AG04449 (cell line): ENCODE measurements around the gene TAS2R7.
"Not testable (repeated sequence)": the region's sequence is repeated elsewhere in the genome, so short reads cannot be mapped to it uniquely, and the experiment has no call there.

ENCODE experiments used
- CTCF ChIA-PET: fragments of 350-600 bp; formaldehyde crosslinking; extraction: SDS; loops from one replicate; lab custom pipeline; 2021; ENCODE audit warnings: antibody characterized with exemption; lab: Yijun Ruan, JAX
- POLR2A ChIA-PET: fragments of 400-600, 350-600 bp; formaldehyde crosslinking; extraction: SDS; loops from one replicate; lab custom pipeline; 2020; ENCODE audit warnings: antibody characterized with exemption, inconsistent platforms; lab: Yijun Ruan, JAX
- DNase-seq: peaks from one replicate; pipeline ENCODE4 v3.0.0-alpha.2; 2010; ENCODE audit warnings: low read depth, low spot score
- H3K4me3 ChIP-seq: 2 replicates; pipeline ENCODE4 v1.5.1; 2011; ENCODE audit warnings: low read depth, mild to moderate bottlenecking, control low read depth, low read length
- TF ChIP-seq, protein P1 (sequence below): IDR thresholded peaks from one replicate; pipeline ENCODE4 v1.5.1; 2011; ENCODE audit warnings: mild to moderate bottlenecking, moderate library complexity, low read length, control low read depth, inconsistent platforms; ENCODE audit not compliant: insufficient read depth; ENCODE audit errors: missing control alignments

Gene TAS2R7

DNA sequence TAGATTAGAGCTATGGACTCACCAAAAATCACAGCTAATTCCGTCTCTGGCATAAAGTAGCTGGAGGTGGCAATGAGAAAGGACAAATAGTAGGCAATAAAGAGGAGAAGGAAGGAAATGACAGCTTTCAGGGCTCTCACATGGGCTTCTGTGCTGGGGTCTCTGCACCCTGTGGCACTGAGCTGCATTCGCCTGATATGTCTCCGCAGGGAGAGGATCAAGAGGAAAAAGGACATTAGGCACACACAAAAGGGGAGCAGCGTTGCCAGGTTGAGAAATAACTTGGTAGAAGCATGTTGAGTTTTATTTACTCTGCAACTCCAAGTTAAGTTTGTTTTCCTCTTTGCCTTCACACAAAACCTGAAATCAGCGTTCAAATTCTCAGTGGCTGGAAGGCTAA is 686 bp downstream of the TAS2R7 start:
- ChIA-PET POLR2A (no interaction called here), CTCF (no interaction called here)

DNA sequence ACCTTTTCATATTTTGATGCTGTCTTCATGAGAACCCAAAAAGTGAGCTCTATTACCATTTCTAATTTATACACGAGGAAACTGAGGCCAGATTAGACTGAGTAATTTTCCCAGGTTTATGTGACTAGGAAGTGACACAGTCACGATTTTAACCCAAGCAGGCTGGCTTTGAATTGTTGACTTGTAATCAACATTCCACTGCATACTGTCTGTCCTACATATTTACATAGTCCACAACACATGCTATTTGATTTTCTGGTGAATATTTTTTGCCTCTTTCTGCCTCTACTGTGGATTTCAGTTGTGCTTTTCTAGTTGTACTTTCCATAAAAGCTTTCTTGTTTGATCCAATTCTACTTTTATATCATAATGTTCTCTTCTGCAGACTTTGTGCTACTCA is 8.2 kb downstream of the TAS2R7 start:
- no peak overlapping the region for H3K4me3 ChIP-seq
- DNase-seq: no peak
- TF ChIP-seq, protein P1, sequence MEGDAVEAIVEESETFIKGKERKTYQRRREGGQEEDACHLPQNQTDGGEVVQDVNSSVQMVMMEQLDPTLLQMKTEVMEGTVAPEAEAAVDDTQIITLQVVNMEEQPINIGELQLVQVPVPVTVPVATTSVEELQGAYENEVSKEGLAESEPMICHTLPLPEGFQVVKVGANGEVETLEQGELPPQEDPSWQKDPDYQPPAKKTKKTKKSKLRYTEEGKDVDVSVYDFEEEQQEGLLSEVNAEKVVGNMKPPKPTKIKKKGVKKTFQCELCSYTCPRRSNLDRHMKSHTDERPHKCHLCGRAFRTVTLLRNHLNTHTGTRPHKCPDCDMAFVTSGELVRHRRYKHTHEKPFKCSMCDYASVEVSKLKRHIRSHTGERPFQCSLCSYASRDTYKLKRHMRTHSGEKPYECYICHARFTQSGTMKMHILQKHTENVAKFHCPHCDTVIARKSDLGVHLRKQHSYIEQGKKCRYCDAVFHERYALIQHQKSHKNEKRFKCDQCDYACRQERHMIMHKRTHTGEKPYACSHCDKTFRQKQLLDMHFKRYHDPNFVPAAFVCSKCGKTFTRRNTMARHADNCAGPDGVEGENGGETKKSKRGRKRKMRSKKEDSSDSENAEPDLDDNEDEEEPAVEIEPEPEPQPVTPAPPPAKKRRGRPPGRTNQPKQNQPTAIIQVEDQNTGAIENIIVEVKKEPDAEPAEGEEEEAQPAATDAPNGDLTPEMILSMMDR: no peak
- ChIA-PET CTCF (interaction anchor here (1.5 kb wide), 1 partner anchor 405 kb away, joined by 4 read pairs; no protein-coding TSS in a partner anchor), POLR2A (no interaction called here)

More for the DNA sequence above, 686 bp downstream of the TAS2R7 start:
- DNase-seq: no peak
- TF ChIP-seq, protein P1: no peak
- H3K4me3 ChIP-seq: no peak overlapping the region

DNA sequence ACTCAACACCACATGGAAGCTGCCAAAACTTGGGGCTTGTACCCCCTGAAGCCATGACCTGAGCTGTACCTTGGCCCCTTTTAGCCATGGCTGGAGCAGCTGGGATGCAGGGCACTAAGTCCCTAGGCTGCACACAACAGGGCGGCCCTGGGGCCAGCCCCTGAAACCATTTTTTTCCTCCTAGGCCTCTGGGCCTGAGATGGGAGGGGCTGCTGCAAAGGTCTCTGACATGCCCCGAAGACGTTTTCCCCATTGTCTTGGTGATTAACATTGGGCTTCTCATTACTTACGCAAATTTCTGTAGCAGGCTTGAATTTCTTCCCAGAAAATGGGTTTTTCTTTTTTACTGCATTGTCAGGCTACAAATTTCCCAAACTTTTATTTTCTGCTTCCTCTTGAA is 10.7 kb downstream of the TAS2R7 start:
- H3K4me3 ChIP-seq, CTCF ChIA-PET, POLR2A ChIA-PET, DNase-seq: not testable (repeated sequence)

DNA sequence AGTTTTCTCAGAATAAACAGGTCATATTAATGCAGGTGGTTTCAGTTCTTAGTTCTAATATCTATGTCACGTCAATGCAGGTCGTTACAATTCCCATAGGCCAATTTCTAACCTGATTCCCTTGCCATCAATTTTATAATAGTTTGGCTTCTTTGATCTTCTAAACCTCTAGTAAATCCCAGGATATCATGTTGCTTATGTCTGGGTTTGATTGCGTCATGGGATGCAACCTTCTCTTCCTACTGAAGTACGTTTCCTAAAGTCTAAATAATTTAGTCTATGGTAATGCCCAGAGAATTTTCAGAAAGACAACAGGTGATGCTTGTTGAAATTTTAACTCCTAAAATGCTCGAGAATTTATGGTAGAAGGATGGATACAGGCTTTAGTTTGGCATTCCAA is 19.2 kb downstream of the TAS2R7 start:
- CTCF ChIA-PET: no interaction called here
- no peak overlapping the region for H3K4me3 ChIP-seq
- POLR2A ChIA-PET: no interaction called here
- TF ChIP-seq, protein P1: no peak
- no peak for DNase-seq

DNA sequence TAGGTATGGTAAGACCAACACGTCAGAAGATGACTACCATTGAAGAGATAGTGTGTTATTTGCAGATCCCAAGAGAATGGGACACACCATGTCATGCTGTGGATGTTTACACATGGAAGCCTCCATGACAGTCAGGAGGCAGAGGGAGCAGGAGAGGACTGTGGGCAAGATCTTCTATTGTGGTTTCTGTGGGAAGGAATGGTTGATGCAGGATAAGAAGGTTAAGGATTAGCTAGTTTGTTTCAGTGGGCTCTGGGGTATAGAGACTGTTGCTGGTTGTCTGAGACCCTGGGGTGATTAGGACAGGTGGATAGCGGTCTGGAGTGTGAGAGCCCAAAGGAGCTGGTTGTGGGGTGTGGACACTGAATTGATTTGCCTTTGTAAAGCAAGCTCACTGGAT is 23.3 kb downstream of the TAS2R7 start:
- POLR2A ChIA-PET: no interaction called here

DNA sequence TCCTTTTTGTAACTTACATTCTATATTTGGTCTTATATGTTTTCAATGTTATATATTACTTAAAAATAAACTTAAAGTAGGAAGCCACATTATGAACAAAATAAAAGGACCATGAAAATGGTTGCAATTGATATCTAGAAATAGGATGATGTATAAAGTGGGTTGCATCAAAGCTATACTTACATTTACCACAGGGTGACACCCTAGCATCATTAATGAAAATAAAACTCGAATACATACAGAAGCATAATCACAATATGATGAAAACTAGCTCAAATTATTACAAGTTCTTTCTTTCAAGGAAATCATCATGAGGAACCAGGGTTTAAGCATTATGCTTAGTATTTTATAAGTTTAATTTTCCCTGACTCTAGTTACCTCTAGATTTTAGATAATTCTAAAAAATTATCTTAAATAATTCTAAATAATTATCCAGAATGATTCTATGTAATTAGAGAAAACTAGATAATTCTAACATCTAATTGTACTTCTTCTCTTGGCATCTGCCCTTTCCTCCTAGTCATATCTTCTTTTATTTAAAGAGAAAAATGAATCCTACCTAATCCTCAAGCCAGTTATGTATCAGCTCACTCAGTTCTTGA is 31.2 kb downstream of the TAS2R7 start:
- TF ChIP-seq, protein P1: peak; percentile 44
- ChIA-PET POLR2A (no interaction called here), CTCF (interaction anchor here (0.5 to 10.5 kb wide), 21 partner anchors 9 to 1263 kb away, joined by 3 to 167 read pairs (median 4); no protein-coding TSS in a partner anchor)
- no peak for DNase-seq
- H3K4me3 ChIP-seq: no peak overlapping the region

More for the DNA sequence above, 23.3 kb downstream of the TAS2R7 start:
- TF ChIP-seq, protein P1: no peak
- CTCF ChIA-PET: interaction anchor here (1.2 to 3.4 kb wide), 4 partner anchors 8 to 708 kb away, joined by 7 to 17 read pairs (median 9); no protein-coding TSS in a partner anchor
- H3K4me3 ChIP-seq: no peak overlapping the region
- no peak for DNase-seq

DNA sequence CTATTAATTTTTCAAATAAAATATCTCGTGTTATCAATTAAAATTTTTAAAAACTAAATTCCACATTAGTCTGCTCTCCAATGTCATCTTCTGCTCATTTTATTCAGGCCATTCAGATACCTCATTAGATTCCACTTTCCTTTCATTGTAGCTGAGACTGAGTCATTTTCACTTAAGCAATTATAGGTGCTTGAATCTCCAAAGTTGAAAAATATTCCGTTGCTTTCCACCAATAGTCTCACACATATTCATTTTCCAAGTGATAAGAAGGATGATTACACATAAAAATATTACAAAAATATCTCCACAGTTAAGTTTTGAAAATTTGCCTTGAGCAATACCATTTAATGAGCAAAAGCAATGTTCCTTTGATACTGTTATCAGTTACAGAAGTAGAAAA is 42.8 kb downstream of the TAS2R7 start:
- CTCF ChIA-PET: interaction anchor here (0.8 to 2.4 kb wide), 5 partner anchors 9 to 440 kb away, joined by 3 to 10 read pairs (median 4); no protein-coding TSS in a partner anchor
- TF ChIP-seq, protein P1: no peak
- no peak for DNase-seq
- no peak overlapping the region for H3K4me3 ChIP-seq
- POLR2A ChIA-PET: no interaction called here
